Astrocyte (in vitro differentiated cells and primary cell): ENCODE results near the gene INPP5A. TPM values are rescaled to one million over a fixed set of nuclear protein-coding genes. Genes with fewer than 3 reads are reported as not detected.

Source experiments
- DNase-seq: peaks from one replicate; pipeline ENCODE4 v3.0.0-alpha.2; 2010; ENCODE audit warnings: low read depth
- FAIRE-seq: peaks from 2 replicates; lab custom pipeline; 2011; peaks lifted over from hg19 to GRCh38; lab: Jason Lieb, UNC
- H2AFZ ChIP-seq: 2 replicates; pipeline ENCODE4 v1.6.0; 2012; ENCODE audit warnings: low read depth, low read length, inconsistent platforms
- H3K27ac ChIP-seq: 2 replicates; pipeline ENCODE4 v1.5.1; 2011; ENCODE audit warnings: low read depth, low read length, inconsistent platforms
- H3K27me3 ChIP-seq: 2 replicates; pipeline ENCODE4 v1.6.0; 2011; ENCODE audit warnings: low read length, inconsistent platforms; ENCODE audit not compliant: insufficient read depth
- H3K36me3 ChIP-seq: 2 replicates; pipeline ENCODE4 v1.5.1; 2011; ENCODE audit warnings: low read length, inconsistent platforms; ENCODE audit not compliant: insufficient read depth
- H3K4me1 ChIP-seq: 2 replicates; pipeline ENCODE4 v1.5.1; 2011; ENCODE audit warnings: low read length, inconsistent platforms; ENCODE audit not compliant: insufficient read depth
- H3K4me2 ChIP-seq: 2 replicates; pipeline ENCODE4 v1.6.0; 2012; ENCODE audit warnings: low read length, inconsistent platforms
- H3K4me3 ChIP-seq: 2 replicates; pipeline ENCODE4 v1.5.1; 2011; ENCODE audit warnings: low read depth, mild to moderate bottlenecking, low read length, inconsistent platforms; ENCODE audit not compliant: insufficient read depth
- H3K79me2 ChIP-seq: 2 replicates; pipeline ENCODE4 v1.6.0; 2012; ENCODE audit warnings: mild to moderate bottlenecking, low read length, inconsistent platforms; ENCODE audit not compliant: insufficient read depth
- H3K9ac ChIP-seq: 2 replicates; pipeline ENCODE4 v1.6.0; 2012; ENCODE audit warnings: mild to moderate bottlenecking, low read length, inconsistent platforms
- H3K9me3 ChIP-seq: 2 replicates; pipeline ENCODE4 v1.5.1; 2012; ENCODE audit warnings: low read depth, mild to moderate bottlenecking, low read length, inconsistent platforms; ENCODE audit not compliant: insufficient read depth
- H4K20me1 ChIP-seq: 2 replicates; pipeline ENCODE4 v1.6.0; 2012; ENCODE audit warnings: low read length, inconsistent platforms; ENCODE audit not compliant: insufficient read depth
- H3K27ac Mint-ChIP-seq: one replicate; pipeline ENCODE4 v1.8.0; 2021; ENCODE audit warnings: mild to moderate bottlenecking, mixed read lengths; ENCODE audit not compliant: unreplicated experiment
- H3K27me3 Mint-ChIP-seq: one replicate; pipeline ENCODE4 v1.8.0; 2021; ENCODE audit warnings: low read depth, mixed read lengths; ENCODE audit not compliant: unreplicated experiment
- H3K36me3 Mint-ChIP-seq: one replicate; pipeline ENCODE4 v1.8.0; 2021; ENCODE audit warnings: low read depth, mixed read lengths; ENCODE audit not compliant: unreplicated experiment
- H3K4me1 Mint-ChIP-seq: one replicate; pipeline ENCODE4 v1.8.0; 2021; ENCODE audit warnings: low read depth, mixed read lengths; ENCODE audit not compliant: unreplicated experiment
- H3K4me3 Mint-ChIP-seq: one replicate; pipeline ENCODE4 v1.8.0; 2021; ENCODE audit warnings: mild to moderate bottlenecking, moderate library complexity, mixed read lengths; ENCODE audit not compliant: unreplicated experiment
- H3K9me3 Mint-ChIP-seq: one replicate; pipeline ENCODE4 v1.8.0; 2021; ENCODE audit warnings: mild to moderate bottlenecking, mixed read lengths; ENCODE audit not compliant: unreplicated experiment
- CTCF ChIP-seq: IDR thresholded peaks from 2 replicates; pipeline ENCODE4 v1.5.1; 2011; ENCODE audit warnings: low read depth, mild to moderate bottlenecking, inconsistent platforms, low read length, moderate library complexity; ENCODE audit not compliant: insufficient read depth
- EZH2 ChIP-seq: IDR thresholded peaks from 2 replicates; pipeline ENCODE4 v1.6.1; 2012; ENCODE audit warnings: mild to moderate bottlenecking, low read length, inconsistent platforms; ENCODE audit not compliant: insufficient read depth
- total RNA-seq: library from RNA; stranded (reverse); gene quantifications from 2 replicates; pipeline ENCODE4 v1.2.1, GENCODE V29; 2021

Gene INPP5A
- total RNA-seq, 1 donor from 2014 or later, result 39.1 TPM

GRCh38 chr10:132715776-132716680, 178.4 kb downstream of the INPP5A start:
- H3K27ac Mint-ChIP-seq, result no peak overlapping the region
- Histone ChIP-seq H3K36me3 (no peaks in the 10 kb centered on the region), H3K79me2 (no peaks in the 10 kb centered on the region), H3K4me2 (no peak overlapping the region), H3K27ac (no peak overlapping the region), H3K4me1 (peaks cover 9% of the 10 kb centered on the region), H2AFZ (no peak overlapping the region), H3K4me3 (no peak overlapping the region), H3K27me3 (no peaks in the 10 kb centered on the region), H4K20me1 (peaks cover 33% of the 10 kb centered on the region), H3K9ac (no peak overlapping the region), H3K9me3 (no peaks in the 10 kb centered on the region)
- no peaks in the 10 kb centered on the region for H3K4me1 Mint-ChIP-seq
- no peak overlapping the region for H3K4me3 Mint-ChIP-seq
- TF ChIP-seq EZH2 (no peak), CTCF (no peak)
- no peak for DNase-seq
- H3K9me3 Mint-ChIP-seq, result peaks cover 2% of the 10 kb centered on the region
- H3K27me3 Mint-ChIP-seq, result peaks cover 6% of the 10 kb centered on the region
- no peak for FAIRE-seq
- peaks cover 3% of the 10 kb centered on the region for H3K36me3 Mint-ChIP-seq

- peaks cover 6% of the 10 kb centered on the region for H3K27me3 Mint-ChIP-seq
- Histone ChIP-seq H3K9me3 (no peaks in the 10 kb centered on the region), H3K4me3 (no peak overlapping the region), H3K9ac (no peak overlapping the region), H4K20me1 (peaks cover 30% of the 10 kb centered on the region), H3K36me3 (no peaks in the 10 kb centered on the region), H2AFZ (no peak overlapping the region), H3K27me3 (no peaks in the 10 kb centered on the region), H3K27ac (no peak overlapping the region), H3K4me1 (peaks cover 9% of the 10 kb centered on the region), H3K4me2 (no peak overlapping the region), H3K79me2 (no peaks in the 10 kb centered on the region)
- no peak for TF ChIP-seq EZH2
- no peak for TF ChIP-seq CTCF
- H3K4me1 Mint-ChIP-seq, result no peaks in the 10 kb centered on the region
- FAIRE-seq (no peak), DNase-seq (no peak)
- peaks cover 3% of the 10 kb centered on the region for H3K36me3 Mint-ChIP-seq
- H3K9me3 Mint-ChIP-seq, result peaks cover 2% of the 10 kb centered on the region
- no peak overlapping the region for H3K4me3 Mint-ChIP-seq
- H3K27ac Mint-ChIP-seq, result no peak overlapping the region
Measured at GRCh38 chr10:132716691-132717490, 179.3 kb downstream of the INPP5A start.
